Effector CD4-positive, alpha-beta T cell (primary cell): ENCODE measurements around the gene OR51V1. TPM values are rescaled to one million over a fixed set of nuclear protein-coding genes. Genes with fewer than 3 reads are reported as not detected.
"Not testable (repeated sequence)": the region's sequence is repeated elsewhere in the genome, so short reads cannot be mapped to it uniquely, and the experiment has no call there.

Source experiments
- DNase-seq: peaks from one replicate; pipeline ENCODE4 v3.0.0-alpha.2; 2020
- total RNA-seq: gene quantifications from one replicate; lab custom pipeline; 2026; lab: John Stamatoyannopoulos, UW

The OR51V1 gene, protein sequence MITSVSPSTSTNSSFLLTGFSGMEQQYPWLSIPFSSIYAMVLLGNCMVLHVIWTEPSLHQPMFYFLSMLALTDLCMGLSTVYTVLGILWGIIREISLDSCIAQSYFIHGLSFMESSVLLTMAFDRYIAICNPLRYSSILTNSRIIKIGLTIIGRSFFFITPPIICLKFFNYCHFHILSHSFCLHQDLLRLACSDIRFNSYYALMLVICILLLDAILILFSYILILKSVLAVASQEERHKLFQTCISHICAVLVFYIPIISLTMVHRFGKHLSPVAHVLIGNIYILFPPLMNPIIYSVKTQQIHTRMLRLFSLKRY
- not detected for total RNA-seq

DNA sequence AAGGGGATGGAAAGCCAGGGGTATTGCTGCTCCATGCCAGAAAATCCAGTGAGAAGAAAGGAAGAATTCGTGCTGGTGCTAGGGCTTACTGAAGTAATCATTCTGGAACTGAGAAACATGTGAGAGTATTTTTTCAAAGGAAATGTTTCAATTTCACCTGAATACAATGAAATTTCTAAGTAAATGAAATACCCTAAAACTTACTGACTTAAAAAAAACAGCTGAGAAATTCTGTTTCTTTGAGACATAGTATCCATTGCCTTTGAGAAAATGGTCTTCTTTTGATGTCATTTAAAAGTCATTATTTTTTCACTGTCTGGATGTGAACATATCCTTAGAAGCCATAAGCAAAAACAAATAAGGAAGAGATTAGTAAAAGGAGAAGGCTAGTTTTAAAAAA, at the start of gene OR51V1:
OR51V1 (minus strand) TSS at position 101 of the 400 bp plus-strand sequence; CDS start at position 101, 0 bp downstream.
- no peak for DNase-seq

DNA sequence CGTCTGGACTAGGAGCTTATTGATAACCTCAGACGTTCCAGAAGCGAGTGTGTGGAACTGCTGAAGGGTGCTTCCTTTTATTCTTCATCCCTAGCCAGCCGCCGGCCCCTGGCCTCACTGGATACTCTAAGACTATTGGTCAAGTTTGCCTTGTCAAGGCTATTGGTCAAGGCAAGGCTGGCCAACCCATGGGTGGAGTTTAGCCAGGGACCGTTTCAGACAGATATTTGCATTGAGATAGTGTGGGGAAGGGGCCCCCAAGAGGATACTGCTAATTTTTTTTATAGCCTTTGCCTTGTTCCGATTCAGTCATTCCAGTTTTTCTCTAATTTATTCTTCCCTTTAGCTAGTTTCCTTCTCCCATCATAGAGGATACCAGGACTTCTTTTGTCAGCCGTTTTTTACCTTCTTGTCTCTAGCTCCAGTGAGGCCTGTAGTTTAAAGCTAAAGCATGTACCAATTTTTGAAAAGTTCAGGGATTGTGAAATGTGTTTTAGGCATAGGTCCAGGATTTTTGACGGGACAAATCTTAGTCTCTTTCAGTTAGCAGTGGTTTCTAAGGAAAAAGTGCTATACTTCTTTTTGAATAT, 49.4 kb upstream of the OR51V1 start, which contains the start of gene HBG1:
HBG1 (minus strand) TSS at position 51 of the 590 bp plus-strand sequence. CDS start 53 bp downstream, outside the sequence.
- DNase-seq: not testable (repeated sequence)

- not testable (repeated sequence) for DNase-seq
These were observed 48.0 kb upstream of the OR51V1 start for GRCh38 chr11:5248498-5248897.

DNA sequence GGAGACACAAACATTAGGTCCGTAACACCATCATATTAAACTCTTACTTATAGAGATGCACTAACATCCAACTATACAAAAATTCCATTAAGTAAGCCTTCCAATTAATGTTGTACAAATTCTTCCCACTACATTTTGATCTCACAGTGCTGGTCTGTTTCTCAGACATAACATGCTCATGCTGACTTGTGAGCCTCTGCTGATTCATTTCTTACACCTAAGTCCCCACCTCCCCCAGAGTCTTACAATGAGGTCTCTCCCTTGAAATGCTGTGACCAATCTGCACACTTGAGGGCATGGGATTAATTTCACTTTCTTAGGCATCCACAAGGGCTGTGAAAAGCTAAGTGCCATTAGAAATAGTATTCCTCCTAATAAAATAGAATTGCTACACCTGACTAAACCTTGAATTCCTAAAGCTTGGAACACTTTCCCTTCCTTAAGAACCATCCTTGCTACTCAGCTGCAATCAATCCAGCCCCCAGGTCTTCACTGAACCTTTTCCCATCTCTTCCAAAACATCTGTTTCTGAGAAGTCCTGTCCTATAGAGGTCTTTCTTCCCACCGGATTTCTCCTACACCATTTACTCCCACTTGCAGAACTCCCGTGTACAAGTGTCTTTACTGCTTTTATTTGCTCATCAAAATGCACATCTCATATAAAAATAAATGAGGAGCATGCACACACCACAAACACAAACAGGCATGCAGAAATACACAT, 47.1 kb upstream of the OR51V1 start:
- DNase-seq: no peak

GRCh38 chr11:5246772-5247471, 46.4 kb upstream of the OR51V1 start:
- no peak for DNase-seq

GRCh38 chr11:5245155-5245554, 44.7 kb upstream of the OR51V1 start:
- no peak for DNase-seq

- no peak for DNase-seq
These were observed 43.3 kb upstream of the OR51V1 start for GRCh38 chr11:5243816-5244180.

- no peak for DNase-seq
These were observed 42.7 kb upstream of the OR51V1 start for GRCh38 chr11:5242933-5243815.

- DNase-seq: no peak
These were observed 41.7 kb upstream of the OR51V1 start for GRCh38 chr11:5242208-5242607.

DNA sequence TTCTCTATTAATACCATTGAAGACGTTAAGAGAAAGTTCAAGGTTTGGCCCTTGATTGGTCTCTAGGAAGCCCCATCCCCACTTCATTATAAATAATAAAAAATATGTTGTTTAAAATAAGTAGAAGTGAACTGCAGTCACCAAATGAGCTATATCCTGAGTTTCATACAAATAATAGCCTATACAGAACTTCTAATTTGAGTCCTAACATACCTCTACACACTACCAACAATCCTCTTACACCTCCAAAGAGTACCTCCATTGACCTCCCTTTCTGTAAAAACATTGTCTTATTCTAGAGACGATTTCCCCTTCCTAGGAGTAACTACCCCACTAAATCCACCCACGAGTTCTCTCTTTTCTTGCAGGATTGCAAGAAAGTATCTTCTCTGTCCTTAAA, 41.0 kb upstream of the OR51V1 start:
- DNase-seq: no peak

- DNase-seq: no peak
These were observed 40.0 kb upstream of the OR51V1 start for GRCh38 chr11:5240458-5240857.

- DNase-seq: no peak
These were observed 39.6 kb upstream of the OR51V1 start for GRCh38 chr11:5240056-5240455.

GRCh38 chr11:5239046-5239445, 38.6 kb upstream of the OR51V1 start:
- no peak for DNase-seq

- DNase-seq: no peak
These were observed 38.0 kb upstream of the OR51V1 start for GRCh38 chr11:5238486-5238885.

- no peak for DNase-seq
These were observed 36.9 kb upstream of the OR51V1 start for GRCh38 chr11:5237420-5237819.

DNA sequence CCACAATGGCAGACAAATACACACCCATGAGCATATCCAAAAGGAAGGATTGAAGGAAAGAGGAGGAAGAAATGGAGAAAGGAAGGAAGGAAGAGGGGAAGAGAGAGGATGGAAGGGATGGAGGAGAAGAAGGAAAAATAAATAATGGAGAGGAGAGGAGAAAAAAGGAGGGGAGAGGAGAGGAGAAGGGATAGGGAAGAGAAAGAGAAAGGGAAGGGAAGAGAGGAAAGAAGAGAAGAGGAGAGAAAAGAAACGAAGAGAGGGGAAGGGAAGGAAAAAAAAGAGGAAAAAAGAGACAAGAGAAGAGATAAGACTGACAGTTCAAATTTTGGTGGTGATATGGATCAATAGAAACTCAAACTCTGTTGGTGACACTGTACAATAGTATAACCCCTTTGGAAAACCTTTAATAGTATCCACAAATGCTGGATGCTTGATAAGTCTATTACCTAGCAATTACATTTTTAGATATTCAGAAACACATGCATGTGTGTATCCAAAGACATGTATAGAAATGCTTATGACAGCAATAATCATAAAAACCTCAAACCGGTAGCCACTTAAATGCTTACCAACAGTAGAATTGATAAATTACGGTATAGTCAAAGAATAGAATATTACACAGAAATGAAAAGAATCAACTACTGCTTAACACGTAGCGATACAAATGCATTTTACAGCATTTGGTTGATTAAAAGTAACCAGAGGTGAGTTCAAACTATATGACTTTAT, 35.0 kb upstream of the OR51V1 start:
- DNase-seq: no peak

DNA sequence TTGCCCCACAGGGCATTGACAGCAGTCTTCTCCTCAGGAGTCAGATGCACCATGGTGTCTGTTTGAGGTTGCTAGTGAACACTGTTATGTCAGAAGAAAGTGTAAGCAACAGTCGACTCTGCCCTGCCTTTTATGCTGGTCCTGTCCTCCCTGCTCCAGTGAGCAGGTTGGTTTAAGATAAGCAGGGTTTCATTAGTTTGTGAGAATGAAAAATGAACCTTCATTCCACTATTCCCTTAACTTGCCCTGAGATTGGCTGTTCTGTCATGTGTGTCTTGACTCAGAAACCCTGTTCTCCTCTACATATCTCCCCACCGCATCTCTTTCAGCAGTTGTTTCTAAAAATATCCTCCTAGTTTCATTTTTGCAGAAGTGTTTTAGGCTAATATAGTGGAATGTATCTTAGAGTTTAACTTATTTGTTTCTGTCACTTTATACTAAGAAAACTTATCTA, 33.9 kb upstream of the OR51V1 start, which contains the start of gene HBD:
HBD (minus strand) TSS at position 103 of the 454 bp plus-strand sequence; CDS start at position 53, 50 bp downstream.
- DNase-seq: no peak

DNA sequence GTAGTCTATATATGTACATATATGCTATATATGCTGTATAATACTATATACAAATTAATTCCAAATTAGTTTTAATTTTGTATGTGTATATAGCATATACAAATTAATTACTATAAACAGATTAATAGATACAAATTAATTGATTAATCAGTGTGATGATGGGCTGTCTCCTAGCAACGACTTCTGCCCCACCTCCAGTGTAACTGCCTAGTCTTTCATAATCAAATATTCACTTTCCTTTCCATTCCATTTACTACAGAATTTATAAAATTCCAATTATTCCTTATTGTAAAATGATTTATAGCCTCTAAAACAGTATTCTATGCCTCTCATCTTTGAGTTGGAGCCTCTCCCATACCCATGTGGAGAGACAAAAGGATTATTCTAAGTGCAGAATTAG, 32.8 kb upstream of the OR51V1 start:
- DNase-seq: no peak

DNA sequence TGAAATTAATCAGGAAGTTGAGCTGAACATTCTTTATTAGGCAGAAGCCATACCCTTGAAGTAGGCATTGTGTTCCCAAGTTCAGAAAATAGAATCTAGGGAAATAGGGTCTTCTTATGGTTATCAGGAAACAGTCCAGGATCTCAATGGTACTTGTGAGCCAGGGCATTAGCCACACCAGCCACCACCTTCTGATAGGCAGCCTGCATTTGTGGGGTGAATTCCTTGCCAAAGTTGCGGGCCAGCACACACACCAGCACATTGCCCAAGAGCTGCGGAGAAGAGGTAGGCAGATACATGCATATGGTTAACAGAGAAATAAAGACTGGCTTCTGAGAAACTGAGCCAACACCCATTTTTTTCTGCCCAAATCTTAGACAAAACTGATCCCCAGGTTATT, 32.3 kb upstream of the OR51V1 start:
- DNase-seq: no peak

DNA sequence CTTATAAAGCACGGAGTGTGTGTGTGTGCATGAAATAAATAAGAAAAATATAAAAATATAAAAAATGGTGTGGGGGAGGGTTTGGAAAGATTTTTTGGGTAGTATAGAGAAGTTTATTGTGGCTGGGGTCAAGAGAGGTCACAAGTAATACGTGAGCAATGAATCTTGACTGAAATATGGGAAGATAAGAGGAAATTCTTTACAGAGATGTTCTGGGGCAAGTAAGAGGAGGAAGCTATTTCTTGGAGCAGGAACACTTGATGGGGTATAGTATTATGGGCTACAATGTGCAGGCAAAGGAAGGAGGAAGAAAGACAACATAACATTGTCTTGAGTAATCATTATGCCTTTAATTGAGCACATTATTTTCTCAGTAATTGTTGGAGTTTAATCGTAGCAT, 31.7 kb upstream of the OR51V1 start:
- DNase-seq: no peak

DNA sequence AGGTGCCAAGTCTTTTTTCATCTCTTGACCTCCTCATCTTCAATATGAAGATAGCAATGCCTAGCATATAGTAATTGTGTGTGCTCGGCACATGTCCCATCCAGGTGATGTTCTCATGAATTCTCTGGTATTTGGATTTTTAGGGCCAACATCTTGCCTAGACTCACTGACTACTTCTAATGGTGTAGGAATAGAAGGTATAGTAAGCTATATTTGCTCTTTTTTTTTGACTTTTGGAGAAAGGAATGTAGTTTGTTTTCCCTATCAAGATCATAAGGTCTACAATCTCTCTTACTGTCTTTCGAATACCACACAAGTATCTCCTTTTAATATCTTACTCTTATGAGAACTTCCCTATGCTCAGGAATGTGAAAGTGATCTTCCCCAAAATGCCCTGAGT, 30.6 kb upstream of the OR51V1 start:
- no peak for DNase-seq
